NCI-H2227 (cell line): Measurements from ENCODE around the gene CHSY3.

ENCODE experiments used
- DNase-seq: peaks from one replicate; lab custom pipeline; 2025; ENCODE audit not compliant: unreplicated experiment; lab: John Stamatoyannopoulos, UW

The CHSY3 gene

GRCh38 chr5:130078661-130079060 is 174.4 kb downstream of the CHSY3 start:
- no peak for DNase-seq

DNA sequence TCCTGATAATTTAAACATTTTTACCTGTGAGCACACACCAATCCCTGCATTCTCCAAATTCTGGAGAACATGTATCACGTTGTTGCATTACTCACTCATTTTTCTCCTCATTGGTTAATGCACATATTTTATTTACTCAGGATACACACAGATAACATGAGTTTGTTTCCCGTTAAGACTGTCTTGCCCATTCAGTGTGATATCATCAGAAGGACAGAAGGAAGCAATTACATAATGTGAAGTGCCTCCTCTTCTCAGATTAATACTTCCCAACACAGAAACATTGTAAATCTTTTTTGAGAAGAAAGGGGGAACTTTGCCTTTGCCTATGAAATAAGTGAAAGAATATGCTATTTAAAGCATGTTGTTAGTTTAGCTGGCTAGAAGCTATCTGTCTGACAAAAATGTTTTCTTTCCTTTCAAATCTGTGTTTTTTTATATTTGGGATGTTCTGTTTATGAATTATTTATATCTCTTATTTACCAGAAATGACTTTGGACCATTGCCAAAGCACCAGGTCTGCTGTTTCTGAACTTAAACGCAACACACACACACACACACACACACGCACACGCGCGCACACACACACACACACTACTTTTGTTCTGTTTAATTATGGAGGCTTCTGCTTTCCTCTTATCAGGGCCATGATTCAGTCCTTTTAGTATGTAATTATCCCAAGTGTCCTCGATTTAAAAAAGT is 186.5 kb downstream of the CHSY3 start:
- DNase-seq: no peak

- no peak for DNase-seq
These were observed 188.7 kb downstream of the CHSY3 start for GRCh38 chr5:130092991-130093390.

GRCh38 chr5:130096483-130096882 is 192.2 kb downstream of the CHSY3 start:
- no peak for DNase-seq

DNA sequence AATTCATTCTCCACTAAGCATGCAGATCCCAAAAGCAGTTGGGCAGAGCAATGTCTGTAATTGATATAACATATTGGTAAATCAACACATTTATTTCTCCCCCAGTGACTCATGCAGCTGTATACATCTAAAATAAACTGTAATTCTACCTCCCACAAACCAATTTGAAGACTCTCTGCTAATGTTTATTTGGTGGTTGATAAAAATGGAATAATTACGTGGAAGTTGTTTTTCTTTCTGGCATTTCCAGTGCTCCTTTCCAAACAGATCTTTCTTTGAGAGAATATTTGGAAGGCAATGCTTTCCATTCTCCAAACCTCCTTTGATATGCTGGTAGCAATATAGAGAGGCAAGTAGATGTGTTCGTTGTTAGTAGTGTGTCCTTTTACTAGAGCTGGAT is 194.7 kb downstream of the CHSY3 start:
- DNase-seq: no peak

- no peak for DNase-seq
These were observed 198.1 kb downstream of the CHSY3 start for GRCh38 chr5:130102375-130102774.

GRCh38 chr5:130102960-130103359 is 198.7 kb downstream of the CHSY3 start:
- no peak for DNase-seq

DNA sequence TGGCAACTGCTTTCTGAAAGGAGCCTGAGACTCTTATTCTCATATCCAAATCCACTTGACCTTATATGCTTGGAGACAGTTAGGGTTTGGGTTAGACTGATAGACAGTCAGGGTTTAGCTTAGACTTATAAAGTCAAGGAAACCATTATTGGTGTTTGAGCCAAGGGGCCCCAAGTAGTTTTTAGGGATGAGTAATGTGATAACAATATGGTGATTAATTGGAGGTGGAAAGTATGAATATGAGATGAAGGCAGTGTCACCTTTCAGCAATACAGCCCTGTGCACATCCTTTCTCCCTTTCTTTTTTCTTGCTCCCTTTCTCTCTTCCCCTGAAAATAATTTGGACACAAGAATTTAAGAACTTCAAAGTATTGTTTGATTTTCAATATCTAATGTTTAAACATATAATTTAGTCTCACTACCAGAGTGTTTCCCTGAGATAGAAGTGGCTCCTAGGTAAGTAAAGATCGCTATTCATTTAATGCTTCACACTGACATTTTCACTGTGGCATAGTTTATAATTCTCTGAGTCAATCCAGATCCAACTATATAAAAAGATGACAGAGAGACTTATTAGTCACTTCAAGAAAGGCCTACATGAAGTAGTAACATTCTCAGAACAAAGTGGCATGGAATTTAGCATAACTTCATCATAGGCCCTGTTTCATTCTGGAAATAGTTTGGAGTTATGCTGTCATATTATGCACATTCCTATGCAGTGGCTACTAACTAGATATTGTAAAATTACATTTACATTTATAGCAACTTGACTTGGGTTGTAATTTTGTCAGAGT is 200.8 kb downstream of the CHSY3 start:
- DNase-seq: no peak

DNA sequence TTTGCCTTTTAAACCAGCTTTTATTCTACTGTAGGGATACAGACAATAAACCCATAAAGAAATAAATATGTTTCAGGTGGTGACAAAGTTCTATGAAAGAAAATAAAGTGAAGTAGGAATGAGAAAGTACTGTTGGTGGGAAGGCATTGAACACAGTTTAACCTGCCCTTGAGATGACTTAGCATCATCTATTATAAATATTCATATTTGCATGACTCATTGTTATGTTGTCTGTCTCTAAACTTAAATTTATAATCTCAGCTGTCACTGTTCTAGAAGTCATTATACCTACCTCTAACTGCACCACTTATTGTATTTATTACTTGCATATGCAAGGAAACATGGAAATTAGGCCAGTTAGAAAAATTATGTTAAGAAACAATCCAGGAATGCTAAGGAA is 202.2 kb downstream of the CHSY3 start:
- no peak for DNase-seq

- DNase-seq: no peak
These were observed 204.9 kb downstream of the CHSY3 start for GRCh38 chr5:130109152-130109551.

GRCh38 chr5:130110328-130110727 is 206.1 kb downstream of the CHSY3 start:
- no peak for DNase-seq

GRCh38 chr5:130111746-130112145 is 207.5 kb downstream of the CHSY3 start:
- no peak for DNase-seq

GRCh38 chr5:130112246-130112645 is 208.0 kb downstream of the CHSY3 start:
- no peak for DNase-seq

- no peak for DNase-seq
These were observed 211.4 kb downstream of the CHSY3 start for GRCh38 chr5:130115686-130116085.

DNA sequence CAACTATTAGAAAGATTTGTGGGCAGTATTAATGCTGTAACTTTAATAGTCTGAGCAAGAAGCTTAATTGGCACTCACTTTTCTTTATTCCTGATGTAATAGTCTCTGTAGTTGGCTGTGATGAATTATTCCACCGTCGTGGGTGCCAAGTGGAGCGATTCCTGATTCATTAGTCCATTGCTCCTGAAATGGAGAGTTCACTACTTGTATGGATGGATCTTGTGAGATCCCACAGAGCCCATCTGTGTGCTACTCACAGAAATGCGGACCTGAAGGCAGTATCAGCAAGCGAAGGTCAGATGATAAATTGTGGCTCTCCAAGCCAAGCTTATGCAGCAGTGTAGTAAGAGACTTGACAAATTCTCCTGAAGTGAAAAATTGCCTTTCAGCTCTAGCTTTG is 212.2 kb downstream of the CHSY3 start:
- DNase-seq: no peak

DNA sequence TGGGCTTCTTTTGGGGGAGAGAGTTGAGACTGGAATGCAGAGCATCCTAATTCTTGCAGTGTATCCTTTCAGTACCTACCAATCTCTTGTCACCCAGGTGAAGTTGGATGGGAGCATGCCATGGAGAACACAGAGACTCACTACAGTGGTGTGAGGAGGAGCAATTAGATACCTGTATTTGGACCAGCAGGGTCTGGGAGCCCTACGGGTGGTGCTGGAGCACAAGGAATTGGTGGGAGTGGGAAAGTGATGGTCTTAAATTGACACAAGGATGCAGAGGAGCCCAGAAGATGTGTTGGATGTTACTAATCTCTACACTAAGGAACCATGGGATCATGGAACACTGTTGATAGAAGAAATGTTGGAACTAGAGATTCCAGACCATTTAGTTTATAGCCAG is 212.7 kb downstream of the CHSY3 start:
- no peak for DNase-seq

DNA sequence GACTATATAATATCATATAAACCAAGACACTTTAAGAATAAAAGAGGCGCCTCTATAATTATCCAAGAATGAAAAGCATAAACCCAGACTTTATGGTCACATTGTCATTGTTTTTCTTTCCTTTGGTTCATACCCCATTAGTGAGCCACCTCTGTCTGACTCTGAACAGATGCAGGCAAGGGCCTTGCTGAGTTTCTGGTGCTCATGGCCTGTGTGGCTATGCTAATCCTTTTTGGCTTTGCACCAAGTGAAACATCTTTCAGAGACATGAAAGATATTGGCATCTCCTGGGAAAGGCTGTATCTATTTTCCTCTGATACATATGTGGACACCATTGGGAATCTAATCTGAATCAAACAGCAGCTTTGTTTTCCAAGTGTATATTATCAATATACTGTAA is 222.5 kb downstream of the CHSY3 start:
- DNase-seq: no peak

GRCh38 chr5:130135506-130135905 is 231.2 kb downstream of the CHSY3 start:
- DNase-seq: no peak

- DNase-seq: no peak
These were observed 232.0 kb downstream of the CHSY3 start for GRCh38 chr5:130136300-130136699.

DNA sequence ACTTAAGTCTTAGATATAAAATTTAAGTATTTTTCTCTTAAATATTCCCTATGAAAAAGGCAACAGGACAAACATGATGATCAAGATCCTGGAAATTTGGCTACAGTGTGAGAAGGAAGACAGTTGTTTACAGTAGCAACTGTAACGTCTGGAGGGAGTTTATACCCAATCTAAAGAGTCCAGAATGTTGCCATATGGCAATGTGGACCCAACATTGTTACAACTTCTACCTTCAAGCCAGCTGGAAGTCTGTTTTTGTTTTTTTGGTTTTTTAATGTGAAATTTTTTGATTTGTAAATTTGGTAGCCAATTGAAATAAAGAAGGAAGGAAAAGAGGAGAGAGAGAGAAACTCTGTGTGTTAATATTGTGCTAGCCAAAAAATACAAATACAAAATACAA is 233.4 kb downstream of the CHSY3 start:
- no peak for DNase-seq

- DNase-seq: no peak
These were observed 234.3 kb downstream of the CHSY3 start for GRCh38 chr5:130138406-130139045.

GRCh38 chr5:130141659-130142320 is 237.5 kb downstream of the CHSY3 start:
- DNase-seq: no peak
